GM12878 (cell line): ENCODE results near the gene TMEM109. TPM values are rescaled to one million over a fixed set of nuclear protein-coding genes. Genes with fewer than 3 reads are reported as not detected.

Experiments
- DPF2 ChIP-seq: fragments of 450-650 bp; IDR thresholded peaks from 2 replicates; pipeline ENCODE4 v1.6.1; 2017; ENCODE audit warnings: mild to moderate bottlenecking
- E2F8 ChIP-seq: fragments of 450-650 bp; IDR thresholded peaks from 2 replicates; pipeline ENCODE4 v1.6.1; 2018; ENCODE audit warnings: mild to moderate bottlenecking, low read depth, moderate library complexity; ENCODE audit not compliant: partially characterized antibody
- GATAD2B ChIP-seq: fragments of 450-650 bp; conservative IDR thresholded peaks from 2 replicates; pipeline ENCODE4 v1.6.1; 2017; ENCODE audit warnings: low read depth, mild to moderate bottlenecking, moderate library complexity
- HDAC6 ChIP-seq: fragments of 200-600 bp; sonication (generic); IDR thresholded peaks from one replicate; pipeline ENCODE4 v1.8.0; 2017; ENCODE audit warnings: antibody characterized with exemption; ENCODE audit not compliant: unreplicated experiment
- HSF1 ChIP-seq: fragments of 150-350 bp; IDR thresholded peaks from 2 replicates; pipeline ENCODE4 v1.6.1; 2014; ENCODE audit warnings: mild to moderate bottlenecking, low read depth, low read length
- LARP7 ChIP-seq: fragments of 450-650 bp; IDR thresholded peaks from 2 replicates; pipeline ENCODE4 v1.6.1; 2017; ENCODE audit warnings: mild to moderate bottlenecking
- NFIC ChIP-seq: IDR thresholded peaks from 2 replicates; pipeline ENCODE4 v1.6.1; 2012; ENCODE audit warnings: low read depth, mild to moderate bottlenecking, inconsistent platforms, low read length, moderate library complexity
- NR2C2 ChIP-seq: IDR thresholded peaks from 2 replicates; pipeline ENCODE4 v1.6.1; 2011; ENCODE audit warnings: borderline replicate concordance, low read depth; ENCODE audit not compliant: control insufficient read depth, insufficient read length
- NR2F1 ChIP-seq: fragments of 450-650 bp; conservative IDR thresholded peaks from 2 replicates; pipeline ENCODE4 v1.6.1; 2017; ENCODE audit warnings: mild to moderate bottlenecking
- POLR2A ChIP-seq: IDR thresholded peaks from 2 replicates; pipeline ENCODE4 v1.6.1; 2011; ENCODE audit warnings: low read depth, mild to moderate bottlenecking, low read length
- RAD51 ChIP-seq: fragments of 450-650 bp; IDR thresholded peaks from 2 replicates; pipeline ENCODE4 v1.6.1; 2016; ENCODE audit warnings: moderate library complexity, mild to moderate bottlenecking, inconsistent platforms
- RUNX3 ChIP-seq: IDR thresholded peaks from 2 replicates; pipeline ENCODE4 v1.6.1; 2012; ENCODE audit warnings: low read length, inconsistent platforms
- SMARCA5 ChIP-seq: fragments of 450-650 bp; IDR thresholded peaks from 2 replicates; pipeline ENCODE4 v1.6.1; 2017; ENCODE audit warnings: mild to moderate bottlenecking
- TCF7 ChIP-seq: IDR thresholded peaks from 2 replicates; pipeline ENCODE4 v1.6.1; 2014; ENCODE audit warnings: antibody characterized with exemption, borderline replicate concordance
- ZNF217 ChIP-seq: fragments of 450-650 bp; IDR thresholded peaks from 2 replicates; pipeline ENCODE4 v1.6.1; 2017; ENCODE audit warnings: antibody characterized with exemption, mild to moderate bottlenecking
- ZNF274 ChIP-seq: IDR thresholded peaks from one replicate; pipeline ENCODE4 v1.8.0; 2011; ENCODE audit not compliant: insufficient read length, insufficient read depth
- ZSCAN29 ChIP-seq: fragments of 450-650 bp; IDR thresholded peaks from 2 replicates; pipeline ENCODE4 v1.6.1; 2017; ENCODE audit warnings: mild to moderate bottlenecking, moderate library complexity
- polyA plus RNA-seq, 11 experiments: library from polyadenylated mRNA; depleted of rRNA in 4 of 11; unstranded in 6 of 11; stranded (reverse) in 5 of 11; fragments of >200 nt; fragmentation: Nextera tagmentation in 4 of 11; fragmentation: Illumina TruSeq in 1 of 11; extraction: Ambion mirVana in 4 of 11; extraction: Trizol in 1 of 11; gene quantifications; 1 replicate in 1 of 11; 2 replicates in 10 of 11; pipeline versions ENCODE4 v1.2.1 to v1.2.3, GENCODE V29; 2011 to 2016; ENCODE audit warnings: inconsistent platforms in 2 of 11, missing spikeins in 2 of 11, low read depth in 1 of 11
- total RNA-seq, 4 experiments: library from RNA; depleted of rRNA in 3 of 4; stranded (reverse); fragments of >200 nt in 3 of 4; fragmentation: Illumina TruSeq in 1 of 4; extraction: Trizol in 1 of 4; gene quantifications; 2 replicates each; pipeline versions ENCODE4 v1.2.1 to v1.2.3, GENCODE V29; 2013 to 2021
- TF ChIP-seq, protein P1 (sequence below): fragments of 450-650 bp; IDR thresholded peaks from 2 replicates; pipeline ENCODE4 v1.6.1; 2016; ENCODE audit warnings: mild to moderate bottlenecking
- TF ChIP-seq, protein P2 (sequence below): fragments of 450-650 bp; IDR thresholded peaks from 2 replicates; pipeline ENCODE4 v1.6.1; 2016; ENCODE audit warnings: mild to moderate bottlenecking, moderate library complexity, borderline replicate concordance
- TF ChIP-seq, protein P3 (sequence below), 3 experiments: IDR thresholded peaks in 2 of 3; conservative IDR thresholded peaks in 1 of 3; 2 replicates each; pipeline ENCODE4 v1.5.1; 2011; ENCODE audit warnings: low read depth in 3 of 3, low read length in 3 of 3, mild to moderate bottlenecking in 3 of 3, control low read depth in 2 of 3, moderate library complexity in 2 of 3, inconsistent platforms in 1 of 3, mixed read lengths in 1 of 3; ENCODE audit not compliant: control insufficient read depth in 2 of 3, insufficient read depth in 1 of 3; ENCODE audit errors: extremely low read depth in 1 of 3

Gene TMEM109
- total and polyA plus RNA-seq, 10 of the 15 experiments (the other 5 are each of a cell fraction or from before 2014, with no cell fraction given): 21.9 to 199 (median 85.2) TPM

- no peak; the same call in 1 of the 2 replicates for TF ChIP-seq SMARCA5
- TF ChIP-seq LARP7: no peak
- no peak for TF ChIP-seq E2F8
- no peak; the same call in 1 of the 2 replicates for TF ChIP-seq GATAD2B
- peak; percentile 97 for TF ChIP-seq DPF2
- TF ChIP-seq RUNX3: no peak
- TF ChIP-seq, protein P1, sequence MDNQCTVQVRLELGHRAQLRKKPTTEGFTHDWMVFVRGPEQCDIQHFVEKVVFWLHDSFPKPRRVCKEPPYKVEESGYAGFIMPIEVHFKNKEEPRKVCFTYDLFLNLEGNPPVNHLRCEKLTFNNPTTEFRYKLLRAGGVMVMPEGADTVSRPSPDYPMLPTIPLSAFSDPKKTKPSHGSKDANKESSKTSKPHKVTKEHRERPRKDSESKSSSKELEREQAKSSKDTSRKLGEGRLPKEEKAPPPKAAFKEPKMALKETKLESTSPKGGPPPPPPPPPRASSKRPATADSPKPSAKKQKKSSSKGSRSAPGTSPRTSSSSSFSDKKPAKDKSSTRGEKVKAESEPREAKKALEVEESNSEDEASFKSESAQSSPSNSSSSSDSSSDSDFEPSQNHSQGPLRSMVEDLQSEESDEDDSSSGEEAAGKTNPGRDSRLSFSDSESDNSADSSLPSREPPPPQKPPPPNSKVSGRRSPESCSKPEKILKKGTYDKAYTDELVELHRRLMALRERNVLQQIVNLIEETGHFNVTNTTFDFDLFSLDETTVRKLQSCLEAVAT: peak; percentile 78; the same call in 1 of the 2 replicates
- TF ChIP-seq, protein P2, sequence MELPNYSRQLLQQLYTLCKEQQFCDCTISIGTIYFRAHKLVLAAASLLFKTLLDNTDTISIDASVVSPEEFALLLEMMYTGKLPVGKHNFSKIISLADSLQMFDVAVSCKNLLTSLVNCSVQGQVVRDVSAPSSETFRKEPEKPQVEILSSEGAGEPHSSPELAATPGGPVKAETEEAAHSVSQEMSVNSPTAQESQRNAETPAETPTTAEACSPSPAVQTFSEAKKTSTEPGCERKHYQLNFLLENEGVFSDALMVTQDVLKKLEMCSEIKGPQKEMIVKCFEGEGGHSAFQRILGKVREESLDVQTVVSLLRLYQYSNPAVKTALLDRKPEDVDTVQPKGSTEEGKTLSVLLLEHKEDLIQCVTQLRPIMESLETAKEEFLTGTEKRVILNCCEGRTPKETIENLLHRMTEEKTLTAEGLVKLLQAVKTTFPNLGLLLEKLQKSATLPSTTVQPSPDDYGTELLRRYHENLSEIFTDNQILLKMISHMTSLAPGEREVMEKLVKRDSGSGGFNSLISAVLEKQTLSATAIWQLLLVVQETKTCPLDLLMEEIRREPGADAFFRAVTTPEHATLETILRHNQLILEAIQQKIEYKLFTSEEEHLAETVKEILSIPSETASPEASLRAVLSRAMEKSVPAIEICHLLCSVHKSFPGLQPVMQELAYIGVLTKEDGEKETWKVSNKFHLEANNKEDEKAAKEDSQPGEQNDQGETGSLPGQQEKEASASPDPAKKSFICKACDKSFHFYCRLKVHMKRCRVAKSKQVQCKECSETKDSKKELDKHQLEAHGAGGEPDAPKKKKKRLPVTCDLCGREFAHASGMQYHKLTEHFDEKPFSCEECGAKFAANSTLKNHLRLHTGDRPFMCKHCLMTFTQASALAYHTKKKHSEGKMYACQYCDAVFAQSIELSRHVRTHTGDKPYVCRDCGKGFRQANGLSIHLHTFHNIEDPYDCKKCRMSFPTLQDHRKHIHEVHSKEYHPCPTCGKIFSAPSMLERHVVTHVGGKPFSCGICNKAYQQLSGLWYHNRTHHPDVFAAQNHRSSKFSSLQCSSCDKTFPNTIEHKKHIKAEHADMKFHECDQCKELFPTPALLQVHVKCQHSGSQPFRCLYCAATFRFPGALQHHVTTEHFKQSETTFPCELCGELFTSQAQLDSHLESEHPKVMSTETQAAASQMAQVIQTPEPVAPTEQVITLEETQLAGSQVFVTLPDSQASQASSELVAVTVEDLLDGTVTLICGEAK: no peak; the same call in 1 of the 2 replicates
- peak; percentile 70; the same call in 1 of the 2 replicates for TF ChIP-seq ZSCAN29
- 0 out of 2 replicates have a peak, but pooled peaks have one; percentile 20 for TF ChIP-seq POLR2A
- TF ChIP-seq ZNF217: 0 out of 2 replicates have a peak, but pooled peaks have one; percentile 30
- no peak for TF ChIP-seq ZNF274
- TF ChIP-seq HSF1: no peak
- TF ChIP-seq HDAC6: no peak
- peak; percentile 96 for TF ChIP-seq TCF7
- TF ChIP-seq NR2C2: no peak
- peak; percentile 96 for TF ChIP-seq NR2F1
- TF ChIP-seq, protein P3, sequence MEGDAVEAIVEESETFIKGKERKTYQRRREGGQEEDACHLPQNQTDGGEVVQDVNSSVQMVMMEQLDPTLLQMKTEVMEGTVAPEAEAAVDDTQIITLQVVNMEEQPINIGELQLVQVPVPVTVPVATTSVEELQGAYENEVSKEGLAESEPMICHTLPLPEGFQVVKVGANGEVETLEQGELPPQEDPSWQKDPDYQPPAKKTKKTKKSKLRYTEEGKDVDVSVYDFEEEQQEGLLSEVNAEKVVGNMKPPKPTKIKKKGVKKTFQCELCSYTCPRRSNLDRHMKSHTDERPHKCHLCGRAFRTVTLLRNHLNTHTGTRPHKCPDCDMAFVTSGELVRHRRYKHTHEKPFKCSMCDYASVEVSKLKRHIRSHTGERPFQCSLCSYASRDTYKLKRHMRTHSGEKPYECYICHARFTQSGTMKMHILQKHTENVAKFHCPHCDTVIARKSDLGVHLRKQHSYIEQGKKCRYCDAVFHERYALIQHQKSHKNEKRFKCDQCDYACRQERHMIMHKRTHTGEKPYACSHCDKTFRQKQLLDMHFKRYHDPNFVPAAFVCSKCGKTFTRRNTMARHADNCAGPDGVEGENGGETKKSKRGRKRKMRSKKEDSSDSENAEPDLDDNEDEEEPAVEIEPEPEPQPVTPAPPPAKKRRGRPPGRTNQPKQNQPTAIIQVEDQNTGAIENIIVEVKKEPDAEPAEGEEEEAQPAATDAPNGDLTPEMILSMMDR (IDR thresholded peaks at IDR 0.05 in 2 of 3, conservative IDR thresholded peaks at IDR 0.05 in 1 of 3; ENCODE audit: control insufficient read depth in 2 of 3, extremely low read depth in 1 of 3, insufficient read depth in 1 of 3, low read depth in 3 of 3, low read length in 3 of 3): no peak
- TF ChIP-seq NFIC: no peak
- TF ChIP-seq RAD51: no peak
Observed at GRCh38 chr11:60910281-60910687, 3.7 kb upstream of the TMEM109 start (continued).
